Measurements from ENCODE around the gene RETREG2.
"Not testable (repeated sequence)": the region's sequence is repeated elsewhere in the genome, so short reads cannot be mapped to it uniquely, and the experiment has no call there.

The RETREG2 gene

DNA sequence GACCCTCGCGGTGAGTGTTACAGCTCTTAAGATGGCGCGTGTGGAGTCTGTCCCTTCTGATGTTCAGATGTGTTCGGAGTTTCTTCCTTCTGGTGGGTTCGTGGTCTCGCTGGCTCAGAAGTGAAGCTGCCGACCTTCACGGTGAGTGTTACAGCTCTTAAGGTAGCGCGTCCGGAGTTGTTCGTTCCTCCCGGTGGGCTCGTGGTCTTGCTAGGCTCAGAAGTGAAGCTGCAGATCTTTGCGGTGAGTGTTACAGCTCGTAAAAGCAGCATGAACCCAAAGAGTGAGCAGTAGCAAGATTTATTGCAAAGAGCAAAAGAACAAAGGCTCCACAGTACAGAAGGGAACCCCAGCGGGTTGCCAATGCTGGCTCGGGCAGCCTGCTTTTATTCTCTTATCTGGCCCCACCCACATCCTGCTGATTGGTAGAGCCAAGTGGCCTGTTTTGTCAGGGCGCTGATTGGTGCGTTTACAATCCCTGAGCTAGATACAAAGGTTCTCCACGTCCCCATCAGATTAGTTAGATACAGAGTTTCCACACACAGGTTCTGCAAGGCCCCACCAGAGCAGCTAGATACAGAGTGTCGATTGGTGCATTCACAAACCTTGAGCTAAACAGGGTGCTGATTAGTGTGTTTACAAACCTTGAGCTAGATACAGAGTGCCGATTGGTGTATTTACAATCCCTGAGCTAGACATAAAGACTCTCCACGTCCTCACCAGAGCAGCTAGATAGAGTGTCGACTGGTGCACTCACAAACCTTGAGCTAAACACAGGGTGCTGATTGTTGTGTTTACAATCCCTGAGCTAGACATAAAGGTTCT is 22.6 kb downstream of the RETREG2 start:
- H3K36me3 Mint-ChIP-seq; H3K9me3 Mint-ChIP-seq (ENCODE audit: low read depth); H3K27me3 Mint-ChIP-seq: not testable (repeated sequence)
- H3K4me1 Mint-ChIP-seq (ENCODE audit: low read depth), result peaks cover 29% of the 10 kb centered on the region
- H3K27ac Mint-ChIP-seq, result peak overlapping the region; percentile 94
- H3K4me3 Mint-ChIP-seq, result peak overlapping the region; percentile 89

DNA sequence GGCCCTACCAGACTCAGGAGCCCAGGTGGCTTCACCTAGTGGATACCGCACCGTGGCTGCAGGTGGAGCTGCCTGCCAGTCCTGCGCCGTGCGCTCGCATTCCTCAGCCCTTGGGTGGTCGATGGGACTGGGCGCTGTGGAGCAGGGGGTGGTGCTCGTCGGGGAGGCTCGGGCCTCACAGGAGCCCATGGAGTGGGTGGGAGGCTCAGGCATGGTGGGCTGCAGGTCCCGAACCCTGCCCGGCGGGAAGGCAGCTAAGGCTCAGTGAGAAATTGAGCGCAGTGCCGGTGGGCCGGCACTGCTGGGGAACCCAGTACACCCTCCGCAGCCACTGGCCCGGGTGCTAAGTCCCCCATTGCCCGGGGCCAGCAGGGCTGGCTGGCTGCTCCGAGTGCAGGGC is 23.3 kb downstream of the RETREG2 start:
- peaks cover 33% of the 10 kb centered on the region for H3K4me1 Mint-ChIP-seq (ENCODE audit: low read depth)
- not testable (repeated sequence) for H3K4me3 Mint-ChIP-seq; H3K27ac Mint-ChIP-seq; H3K27me3 Mint-ChIP-seq; H3K36me3 Mint-ChIP-seq; H3K9me3 Mint-ChIP-seq (ENCODE audit: low read depth)

DNA sequence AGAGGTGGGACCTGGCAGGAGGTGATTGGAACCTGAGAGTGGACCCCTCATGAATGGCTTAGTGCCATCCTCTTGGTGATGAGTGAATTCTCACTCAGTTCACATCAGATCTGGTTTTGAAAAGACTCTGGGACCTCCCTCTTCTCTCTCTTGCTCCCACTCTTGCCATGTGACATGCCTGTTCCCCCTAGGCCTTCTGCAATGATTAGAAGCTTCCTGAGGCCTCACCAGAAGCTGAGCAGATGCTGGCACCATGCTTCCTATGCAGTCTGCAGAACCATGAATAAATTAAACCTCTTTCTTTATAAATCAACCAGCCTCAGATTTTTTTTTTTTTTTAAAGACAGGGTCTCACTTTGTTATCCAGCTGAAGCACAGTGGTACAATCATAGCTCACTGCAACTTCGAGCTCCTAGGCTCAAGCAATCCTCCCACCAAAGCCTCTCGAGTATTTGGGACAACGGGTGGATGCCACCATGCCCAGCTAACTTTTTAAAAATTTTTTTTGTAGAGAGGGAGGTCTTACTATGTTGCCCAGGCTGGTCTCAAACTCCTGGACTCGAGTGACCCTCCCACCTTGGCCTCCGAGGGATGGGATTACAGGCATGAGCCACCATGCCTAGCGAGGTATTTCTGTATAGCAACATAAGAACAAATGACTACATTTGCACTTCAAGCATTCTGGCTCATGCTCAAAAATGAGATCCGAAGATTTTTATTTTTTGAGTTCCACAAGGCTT is 26.5 kb downstream of the RETREG2 start:
- peaks cover 4% of the 10 kb centered on the region for H3K36me3 Mint-ChIP-seq
- peaks cover 44% of the 10 kb centered on the region for H3K4me1 Mint-ChIP-seq (ENCODE audit: low read depth)
- H3K27me3 Mint-ChIP-seq, result no peaks in the 10 kb centered on the region
- H3K4me3 Mint-ChIP-seq, result no peak overlapping the region
- peak overlapping the region; percentile 73 for H3K27ac Mint-ChIP-seq
- H3K9me3 Mint-ChIP-seq (ENCODE audit: low read depth), result no peaks in the 10 kb centered on the region

DNA sequence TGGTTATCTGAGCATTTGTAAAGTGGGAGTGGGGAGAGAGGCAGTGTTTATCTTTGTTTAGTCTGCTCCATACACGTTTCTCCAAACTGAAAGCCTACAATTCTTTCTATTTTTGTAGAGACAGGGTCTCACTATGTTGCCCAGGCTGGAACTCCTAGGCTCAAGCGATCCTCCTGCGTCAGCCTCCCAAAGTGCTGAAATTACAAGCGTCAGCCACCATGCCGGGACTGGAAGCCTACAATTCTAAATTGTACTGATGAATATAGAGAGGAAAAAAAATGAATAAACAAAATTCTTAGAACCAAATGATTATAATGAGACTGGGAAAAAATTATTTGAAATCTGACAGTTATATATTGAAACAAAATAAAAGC is 27.1 kb downstream of the RETREG2 start:
- H3K36me3 Mint-ChIP-seq, result peaks cover 4% of the 10 kb centered on the region
- peak overlapping the region; percentile 94 for H3K4me3 Mint-ChIP-seq
- H3K4me1 Mint-ChIP-seq (ENCODE audit: low read depth), result peaks cover 46% of the 10 kb centered on the region

DNA sequence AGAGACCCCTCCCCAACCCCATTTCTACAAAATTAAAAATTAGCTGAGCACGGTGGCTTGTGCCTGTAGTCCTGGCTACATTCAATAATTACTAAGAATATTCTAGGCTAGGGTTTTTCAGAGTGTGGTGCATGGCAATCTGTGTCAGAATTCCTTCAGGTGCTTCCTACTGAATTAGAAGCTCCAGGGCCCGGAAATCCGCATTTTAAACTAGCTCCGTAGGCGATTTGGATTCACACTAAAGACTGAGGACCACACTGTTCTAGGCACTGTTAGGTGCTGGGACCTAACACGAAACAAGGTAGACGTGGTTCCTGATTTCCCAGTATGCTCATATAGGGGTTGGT is 27.9 kb downstream of the RETREG2 start:
- Mint-ChIP-seq H3K9me3 (ENCODE audit: low read depth) (no peaks in the 10 kb centered on the region), H3K27me3 (no peaks in the 10 kb centered on the region), H3K36me3 (peaks cover 4% of the 10 kb centered on the region), H3K4me1 (ENCODE audit: low read depth) (peaks cover 45% of the 10 kb centered on the region), H3K4me3 (peak overlapping the region; percentile 94), H3K27ac (peak overlapping the region; percentile 96)

More for the DNA sequence above, 27.1 kb downstream of the RETREG2 start:
- peak overlapping the region; percentile 73 for H3K27ac Mint-ChIP-seq
- H3K9me3 Mint-ChIP-seq (ENCODE audit: low read depth), result no peaks in the 10 kb centered on the region
- no peaks in the 10 kb centered on the region for H3K27me3 Mint-ChIP-seq

DNA sequence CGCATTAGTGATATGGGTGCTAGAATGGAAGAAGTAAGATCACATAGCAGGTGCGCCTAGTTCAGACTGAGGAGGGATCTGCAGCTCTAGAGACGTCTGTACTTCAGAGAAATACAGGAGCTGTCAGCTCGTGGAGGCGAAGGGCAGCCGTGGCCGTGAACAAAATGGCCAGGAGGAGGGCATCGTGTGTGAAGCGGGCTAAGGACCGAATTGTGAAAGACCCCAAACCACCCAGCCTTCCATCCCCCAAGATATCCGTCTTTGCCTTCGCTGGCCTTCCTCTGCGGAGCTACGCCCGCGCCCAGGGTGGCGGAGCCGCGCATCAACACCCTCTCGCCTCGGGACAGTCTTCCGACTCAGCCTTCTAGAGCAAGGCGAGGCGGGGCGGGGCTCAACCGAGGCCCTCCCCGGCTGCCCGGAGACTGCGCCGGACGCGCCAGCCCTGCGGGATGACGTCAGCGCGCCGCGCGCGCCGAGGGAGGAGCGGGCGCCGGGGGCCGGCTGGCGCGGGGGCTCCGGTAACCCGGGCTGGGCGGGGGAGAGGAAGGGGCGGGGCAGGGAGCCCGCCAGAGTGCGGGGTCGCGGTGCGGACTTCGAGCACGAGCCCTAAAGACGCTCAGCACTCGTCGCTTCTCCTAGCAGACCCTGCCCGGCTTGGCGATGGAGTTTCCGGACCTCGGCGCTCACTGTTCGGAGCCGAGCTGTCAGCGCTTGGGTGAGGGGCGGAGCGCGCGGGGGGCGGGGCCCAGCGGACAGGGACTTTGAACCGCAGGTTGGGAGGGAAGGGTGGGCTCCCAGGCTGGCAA is 28.5 kb downstream of the RETREG2 start, which contains the start of gene ZFAND2B:
TSS of gene ZFAND2B (plus strand) at position 455 of the 806 bp plus-strand sequence. CDS start at position 661, 206 bp downstream.
- peak within 1 kb of the TSS; percentile 94 for H3K4me3 Mint-ChIP-seq

DNA sequence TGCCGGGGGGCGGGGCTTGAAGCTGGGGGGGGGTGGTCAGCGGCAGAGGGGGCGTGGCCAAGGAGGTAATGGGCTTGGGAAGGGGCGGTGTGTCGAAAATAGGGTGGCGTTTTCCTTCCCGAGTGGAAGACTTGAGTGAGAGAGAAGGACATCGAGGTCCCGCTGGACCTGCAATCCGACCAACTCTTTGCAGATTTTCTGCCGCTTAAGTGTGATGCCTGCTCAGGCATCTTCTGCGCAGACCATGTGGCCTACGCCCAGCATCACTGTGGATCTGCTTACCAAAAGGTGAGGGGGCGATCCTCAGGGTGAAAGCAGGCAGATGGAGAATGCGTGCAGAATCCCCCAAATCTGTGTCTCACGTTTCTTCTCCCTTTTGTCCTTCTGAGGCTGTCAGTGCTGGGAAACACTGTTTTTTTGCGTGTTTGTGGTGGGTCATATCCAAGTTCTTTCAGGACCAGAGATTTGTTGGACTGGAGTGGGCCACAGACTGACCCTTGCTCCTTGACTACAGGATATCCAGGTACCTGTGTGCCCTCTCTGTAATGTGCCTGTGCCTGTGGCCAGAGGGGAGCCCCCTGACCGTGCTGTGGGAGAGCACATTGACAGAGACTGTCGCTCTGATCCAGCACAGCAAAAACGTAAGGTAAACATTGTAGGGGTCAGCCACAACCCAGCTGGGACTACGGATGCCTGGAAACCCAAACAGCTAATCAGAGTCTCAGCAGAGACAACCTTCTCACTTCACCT is 29.2 kb downstream of the RETREG2 start:
- peaks cover 4% of the 10 kb centered on the region for H3K36me3 Mint-ChIP-seq

More for the DNA sequence above, 28.5 kb downstream of the RETREG2 start, which contains the start of gene ZFAND2B:
- Mint-ChIP-seq H3K27ac (peak within 1 kb of the TSS; percentile 96), H3K9me3 (ENCODE audit: low read depth) (no peaks in the 10 kb centered on the region), H3K4me1 (ENCODE audit: low read depth) (peaks cover 49% of the 10 kb centered on the region), H3K36me3 (peaks cover 4% of the 10 kb centered on the region), H3K27me3 (no peaks in the 10 kb centered on the region)

DNA sequence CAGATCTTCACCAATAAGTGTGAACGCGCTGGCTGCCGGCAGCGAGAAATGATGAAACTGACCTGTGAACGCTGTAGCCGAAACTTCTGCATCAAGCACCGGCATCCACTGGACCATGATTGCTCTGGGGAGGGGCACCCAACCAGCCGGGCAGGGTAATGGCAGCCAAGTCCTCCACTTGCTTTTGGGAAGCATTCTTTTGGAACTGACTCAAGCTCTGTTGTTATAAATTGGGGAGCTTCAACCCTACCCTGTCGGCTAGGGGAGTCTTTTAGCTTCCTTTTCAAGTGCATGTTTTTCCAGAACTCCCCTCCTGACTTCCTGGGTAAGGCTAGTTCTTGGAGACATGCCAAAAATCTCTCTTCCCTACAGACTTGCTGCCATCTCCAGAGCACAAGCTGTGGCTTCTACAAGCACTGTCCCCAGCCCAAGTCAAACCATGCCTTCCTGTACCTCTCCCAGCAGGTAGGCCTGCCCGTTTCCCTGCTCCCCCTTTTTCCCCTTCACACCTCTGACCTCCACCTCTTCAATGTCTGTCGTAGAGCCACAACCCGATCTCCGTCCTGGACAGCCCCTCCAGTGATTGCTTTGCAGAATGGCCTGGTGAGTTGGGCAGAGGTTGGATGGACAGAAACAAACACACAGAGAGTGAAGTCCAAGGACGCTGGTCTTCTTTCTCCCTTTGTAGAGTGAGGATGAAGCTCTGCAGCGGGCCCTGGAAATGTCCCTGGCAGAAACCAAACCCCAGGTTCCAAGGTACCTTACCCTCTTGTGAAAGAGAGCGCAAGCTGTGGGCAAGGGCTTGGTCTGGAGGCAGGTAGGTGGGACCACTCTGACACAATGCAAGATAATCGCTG is 30.0 kb downstream of the RETREG2 start:
- peaks cover 49% of the 10 kb centered on the region for H3K4me1 Mint-ChIP-seq (ENCODE audit: low read depth)
- peak overlapping the region; percentile 88 for H3K27ac Mint-ChIP-seq
- peaks cover 4% of the 10 kb centered on the region for H3K36me3 Mint-ChIP-seq

More for the DNA sequence above, 29.2 kb downstream of the RETREG2 start:
- H3K4me3 Mint-ChIP-seq, result peak overlapping the region; percentile 94
- peaks cover 49% of the 10 kb centered on the region for H3K4me1 Mint-ChIP-seq (ENCODE audit: low read depth)
- H3K9me3 Mint-ChIP-seq (ENCODE audit: low read depth), result no peaks in the 10 kb centered on the region
- H3K27me3 Mint-ChIP-seq, result no peaks in the 10 kb centered on the region
- peak overlapping the region; percentile 81 for H3K27ac Mint-ChIP-seq

DNA sequence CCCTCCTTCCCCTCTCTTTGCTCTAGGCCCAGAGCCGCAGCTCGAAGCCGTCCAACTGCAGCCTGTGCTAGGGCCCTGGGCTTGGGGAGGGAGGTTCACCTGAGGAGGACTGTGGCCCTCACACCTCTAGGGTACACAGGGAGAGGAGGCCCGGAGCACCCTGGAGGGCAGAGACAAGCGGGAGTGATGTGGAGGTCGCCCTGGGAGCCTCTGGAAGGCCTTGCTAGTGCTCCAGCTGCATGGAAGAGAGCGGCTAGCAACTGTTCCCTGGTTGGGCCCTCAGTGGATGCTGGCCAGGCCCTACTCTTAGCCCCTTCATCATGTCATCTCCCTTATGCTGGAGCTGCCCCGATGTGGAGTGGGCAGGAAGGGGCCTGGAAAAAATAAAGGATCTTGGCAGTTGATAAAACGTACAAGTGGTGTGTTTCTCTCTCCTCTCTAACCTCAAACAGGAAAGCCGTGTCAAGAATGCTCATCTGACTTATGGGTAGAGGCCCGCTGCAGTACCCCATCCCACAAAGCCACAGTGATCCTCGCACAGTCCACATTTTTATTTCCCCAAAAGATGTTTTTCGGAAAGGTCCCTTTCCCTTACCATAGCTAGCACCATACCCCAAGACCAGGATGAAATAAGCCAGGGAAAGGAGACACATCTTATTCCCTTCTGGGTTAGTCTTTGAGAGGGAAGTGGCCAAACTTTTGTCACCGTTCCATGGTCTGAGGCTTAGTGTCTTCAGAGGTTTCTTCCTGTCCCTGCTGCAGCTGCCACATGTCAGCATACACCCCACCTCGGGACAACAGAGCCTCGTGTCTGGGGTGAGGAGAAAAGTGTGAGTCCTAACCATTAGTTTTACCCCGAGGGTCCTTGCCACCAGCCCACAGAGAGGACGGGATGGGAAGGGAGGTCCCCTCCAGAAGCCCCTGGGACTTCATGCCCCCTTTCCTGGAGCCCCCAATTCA is 31.4 kb downstream of the RETREG2 start:
- peak overlapping the region; percentile 88 for H3K27ac Mint-ChIP-seq
- no peaks in the 10 kb centered on the region for H3K27me3 Mint-ChIP-seq
- peaks cover 49% of the 10 kb centered on the region for H3K4me1 Mint-ChIP-seq (ENCODE audit: low read depth)
- H3K36me3 Mint-ChIP-seq, result peaks cover 4% of the 10 kb centered on the region
- H3K9me3 Mint-ChIP-seq (ENCODE audit: low read depth), result no peaks in the 10 kb centered on the region
- peak overlapping the region; percentile 61 for H3K4me3 Mint-ChIP-seq

More for the DNA sequence above, 30.0 kb downstream of the RETREG2 start:
- Mint-ChIP-seq H3K27me3 (no peaks in the 10 kb centered on the region), H3K4me3 (peak overlapping the region; percentile 94), H3K9me3 (ENCODE audit: low read depth) (no peaks in the 10 kb centered on the region)

DNA sequence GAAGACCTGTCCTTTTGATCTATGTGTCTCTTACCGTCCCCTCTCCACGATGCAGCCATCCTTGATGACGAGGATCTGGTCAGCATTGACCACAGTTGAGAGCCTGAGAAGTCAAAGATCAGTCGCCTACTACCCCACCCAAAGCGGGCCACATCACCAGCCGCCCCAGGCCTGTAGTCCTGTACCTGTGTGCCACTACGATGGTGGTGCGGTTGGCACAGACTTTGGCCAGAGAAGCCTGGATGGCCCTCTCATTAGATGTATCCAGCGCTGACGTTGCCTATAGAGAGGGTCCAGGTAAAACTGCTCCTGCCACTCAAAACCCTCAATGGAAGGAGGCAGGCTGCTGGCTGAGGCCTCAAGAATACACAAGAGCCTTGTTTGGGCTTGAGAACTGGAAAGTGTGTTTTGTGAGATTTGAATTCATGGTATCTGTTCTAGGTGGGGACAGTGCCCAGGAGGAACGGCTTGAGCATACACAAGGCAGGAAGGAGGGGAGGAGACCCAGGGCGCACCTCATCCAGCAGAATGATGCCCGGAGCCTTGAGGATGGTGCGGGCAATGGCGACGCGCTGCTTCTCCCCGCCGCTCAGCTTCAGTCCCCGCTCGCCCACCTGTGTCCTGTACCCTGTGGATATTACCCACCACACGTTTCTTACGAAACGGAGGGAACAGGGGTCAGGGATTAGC is 32.3 kb downstream of the RETREG2 start:
- H3K27me3 Mint-ChIP-seq, result no peaks in the 10 kb centered on the region
- H3K9me3 Mint-ChIP-seq (ENCODE audit: low read depth), result no peaks in the 10 kb centered on the region
- H3K4me3 Mint-ChIP-seq, result no peak overlapping the region
- H3K27ac Mint-ChIP-seq, result peak overlapping the region; percentile 83
- peaks cover 47% of the 10 kb centered on the region for H3K4me1 Mint-ChIP-seq (ENCODE audit: low read depth)
- H3K36me3 Mint-ChIP-seq, result peaks cover 4% of the 10 kb centered on the region

DNA sequence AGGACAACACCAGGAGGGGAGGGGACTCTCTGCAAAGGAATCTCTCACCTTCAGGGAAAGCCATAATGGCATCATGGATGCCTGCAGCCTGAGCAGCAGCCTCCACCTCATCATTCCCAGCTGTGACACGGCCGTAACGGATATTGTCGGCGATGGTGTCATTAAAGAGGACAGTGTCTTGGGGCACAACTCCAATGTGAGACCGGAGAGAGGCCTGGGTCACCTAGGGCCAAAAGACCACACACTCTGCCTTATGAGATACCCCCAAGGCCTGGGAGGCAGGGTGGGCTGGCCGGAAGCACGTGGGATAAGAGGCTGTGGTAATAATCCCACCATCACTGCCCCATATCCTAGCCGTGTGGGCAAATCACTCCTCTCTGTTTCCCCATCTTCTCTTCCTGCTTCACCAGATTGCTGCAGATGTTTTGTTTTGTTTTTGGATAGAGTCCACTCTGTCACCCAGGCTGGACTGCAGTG is 32.8 kb downstream of the RETREG2 start:
- Mint-ChIP-seq H3K36me3 (peaks cover 4% of the 10 kb centered on the region), H3K4me3 (no peak overlapping the region), H3K4me1 (ENCODE audit: low read depth) (peaks cover 46% of the 10 kb centered on the region), H3K27ac (peak overlapping the region; percentile 81), H3K9me3 (ENCODE audit: low read depth) (no peaks in the 10 kb centered on the region), H3K27me3 (no peaks in the 10 kb centered on the region)

DNA sequence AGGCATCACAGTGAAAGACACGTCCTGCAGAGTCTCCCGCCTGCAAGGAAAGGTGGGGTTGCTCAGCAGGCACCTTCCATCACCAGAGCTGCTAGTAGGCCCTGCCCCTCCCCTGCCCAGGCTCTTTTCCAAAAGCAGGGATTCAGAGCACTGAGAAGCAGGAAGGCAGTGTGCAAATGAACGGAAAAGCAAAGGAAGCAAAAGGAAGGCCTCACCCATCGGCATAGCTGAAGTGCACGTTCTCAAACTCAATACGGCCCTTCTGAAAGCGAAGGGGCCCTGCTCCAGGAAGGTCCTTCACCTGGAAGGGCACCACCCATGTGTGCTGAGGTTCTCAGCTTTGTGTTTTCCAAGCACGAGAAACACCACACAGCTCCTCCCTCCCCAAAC is 34.9 kb downstream of the RETREG2 start:
- H3K9me3 Mint-ChIP-seq (ENCODE audit: low read depth), result no peaks in the 10 kb centered on the region
- no peak overlapping the region for H3K27ac Mint-ChIP-seq
- H3K27me3 Mint-ChIP-seq, result no peaks in the 10 kb centered on the region
- H3K36me3 Mint-ChIP-seq, result peaks cover 4% of the 10 kb centered on the region
- H3K4me3 Mint-ChIP-seq, result no peak overlapping the region
- peaks cover 40% of the 10 kb centered on the region for H3K4me1 Mint-ChIP-seq (ENCODE audit: low read depth)
